Stimulated activated CD8-positive, alpha-beta memory T cell treated with anti-CD3 and anti-CD28 coated beads, Interleukin-12 subunit alpha, Interleukin-12 subunit beta, amount 100 ng/mL, for 24 hours (primary cell): Measurements from ENCODE around the gene GTPBP8.
"Not testable (repeated sequence)": the region's sequence is repeated elsewhere in the genome, so short reads cannot be mapped to it uniquely, and the experiment has no call there.

Experiments
- DNase-seq: peaks from one replicate; pipeline ENCODE4 v3.0.0-alpha.2; 2020; ENCODE audit errors: extremely low read depth

GTPBP8 gene

GRCh38 chr3:113000691-113001090 is 9.9 kb downstream of the GTPBP8 start:
- no peak for DNase-seq

DNA sequence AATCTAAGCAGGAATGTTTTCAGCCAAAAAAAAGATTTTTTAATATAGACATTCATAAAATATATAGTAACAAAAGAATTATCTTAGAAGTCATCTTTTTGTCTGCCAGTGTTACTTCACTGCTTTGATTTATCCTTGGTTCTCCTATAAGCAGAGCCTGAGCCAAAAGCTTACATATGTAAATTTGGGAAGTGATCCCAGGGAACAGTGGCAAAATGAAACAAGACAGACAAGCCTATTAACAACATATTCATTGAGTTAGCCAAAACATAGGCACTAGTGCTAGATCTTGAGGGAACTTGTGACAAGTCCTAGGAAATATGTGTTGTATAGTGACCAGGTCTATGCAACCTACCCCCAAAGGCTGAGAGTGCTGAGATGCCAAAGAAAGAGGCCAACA is 11.3 kb downstream of the GTPBP8 start:
- DNase-seq, result no peak

DNA sequence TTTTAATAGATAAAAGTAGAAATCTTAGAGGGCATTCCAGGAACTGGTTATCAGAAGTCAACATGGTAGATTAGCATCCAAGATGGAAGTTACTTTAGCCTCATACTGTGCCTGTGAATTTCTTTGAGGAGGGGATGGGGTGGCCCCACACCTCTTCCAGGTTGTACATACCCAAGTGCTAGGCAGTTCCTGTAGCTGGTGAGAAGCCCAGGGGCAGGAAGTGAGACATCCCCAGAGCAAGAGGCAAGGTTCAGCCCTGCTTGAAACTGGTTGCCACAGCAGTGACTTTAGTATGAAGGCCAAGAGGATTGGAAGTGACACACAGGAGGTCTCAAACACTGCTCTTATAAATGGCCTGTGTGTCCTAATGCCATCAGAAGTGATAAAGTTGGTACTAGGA is 11.9 kb downstream of the GTPBP8 start:
- no peak for DNase-seq

- no peak for DNase-seq
These were observed 14.8 kb downstream of the GTPBP8 start for GRCh38 chr3:113005611-113006010.

DNA sequence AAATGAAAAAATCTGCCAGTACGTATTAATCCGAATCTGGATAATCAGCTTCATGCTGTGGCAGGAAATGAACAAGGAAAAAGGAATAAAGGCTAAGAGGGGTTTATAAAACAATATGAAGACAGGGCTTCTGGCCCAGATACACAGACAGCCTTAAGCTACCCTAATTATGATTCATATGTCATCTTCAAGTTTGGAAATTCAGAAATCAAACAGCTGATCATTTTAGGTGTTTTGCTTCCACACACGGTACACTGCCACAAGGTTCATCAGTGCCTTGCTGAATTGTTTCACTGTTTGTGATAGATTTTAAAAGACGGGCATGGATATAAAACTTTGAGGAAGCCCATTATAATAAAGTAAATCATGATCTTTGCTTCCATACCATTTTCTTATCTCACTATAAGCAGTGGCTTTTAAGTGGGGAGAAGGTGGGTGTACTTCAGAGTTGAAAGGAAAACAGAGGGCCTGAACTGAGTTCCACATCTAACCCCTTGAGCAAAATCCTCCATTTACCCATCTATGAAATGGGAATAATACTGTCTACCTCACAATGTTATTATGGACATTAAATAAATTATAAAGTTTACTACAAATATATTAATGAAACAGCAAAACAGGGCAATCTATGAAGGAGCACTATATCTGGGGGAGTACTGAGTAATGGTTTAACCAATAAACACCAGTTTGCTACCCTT is 15.7 kb downstream of the GTPBP8 start:
- DNase-seq, result no peak

DNA sequence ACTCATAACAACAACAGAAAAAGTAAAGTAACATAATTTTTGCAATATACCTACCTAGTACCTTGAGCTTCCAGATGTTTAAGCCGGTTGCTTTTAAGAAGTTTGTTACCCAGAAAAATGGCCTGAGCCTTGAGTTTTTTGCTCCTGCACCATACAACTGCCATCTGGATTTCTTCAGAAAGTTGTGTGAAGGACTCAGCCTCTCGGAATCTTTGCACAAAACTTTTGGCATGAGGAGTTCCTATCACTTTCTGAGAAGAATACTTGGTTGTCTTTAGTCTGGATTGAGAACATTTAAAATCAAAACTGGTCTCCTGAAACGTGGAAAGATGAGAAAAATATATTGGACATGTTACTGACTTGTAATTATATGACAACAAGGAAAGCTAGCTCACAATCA is 17.3 kb downstream of the GTPBP8 start:
- DNase-seq, result no peak

GRCh38 chr3:113013593-113013992 is 22.8 kb downstream of the GTPBP8 start:
- no peak for DNase-seq

- no peak for DNase-seq
These were observed 27.9 kb downstream of the GTPBP8 start for GRCh38 chr3:113018536-113019181.

DNA sequence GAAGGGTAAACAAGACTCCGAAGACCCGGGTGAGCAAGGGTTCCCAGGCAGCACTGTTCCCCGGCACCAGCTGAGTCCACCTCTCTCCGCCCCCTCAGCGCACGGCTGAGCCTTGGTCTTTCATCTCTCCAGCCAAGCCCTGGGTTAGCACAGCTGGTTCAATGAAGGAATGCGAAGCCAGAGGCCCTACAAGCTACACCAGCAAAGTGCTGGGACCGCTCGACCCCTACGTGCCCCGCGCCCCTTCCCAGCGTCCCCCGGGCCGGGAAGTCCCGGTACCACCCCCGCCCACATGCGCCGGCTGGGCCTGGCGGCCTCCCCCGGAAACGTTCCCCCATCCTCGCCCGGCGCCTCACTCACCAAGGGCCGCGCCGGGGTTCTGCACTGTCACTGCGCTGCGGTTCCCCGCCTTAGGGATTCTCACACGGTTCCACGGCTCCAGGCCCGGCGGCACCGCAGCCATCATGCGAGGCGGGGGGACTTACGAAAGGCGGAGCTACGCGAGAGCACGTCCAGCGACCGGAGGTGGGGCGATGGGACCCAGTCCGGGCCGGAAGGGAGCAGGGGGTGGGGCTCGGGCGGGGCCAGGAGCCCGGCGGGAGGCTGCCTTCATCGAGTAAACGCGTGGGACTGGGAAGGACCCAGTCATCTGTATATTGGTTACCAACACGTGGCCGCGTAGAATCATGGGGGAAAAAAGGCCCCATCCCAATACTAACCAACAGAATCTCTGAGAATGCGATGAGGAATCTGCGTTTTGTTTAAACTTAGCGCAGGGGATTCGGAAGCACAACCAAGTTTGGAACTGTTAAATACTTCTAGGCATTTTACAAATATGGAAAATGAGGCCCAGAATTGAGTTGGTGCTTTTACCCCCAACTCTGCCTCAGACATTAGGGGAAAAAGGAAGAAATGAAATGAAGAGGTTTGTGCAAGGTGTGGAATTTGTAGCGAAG is 28.7 kb downstream of the GTPBP8 start:
- peak; percentile 76 for DNase-seq

GRCh38 chr3:113021471-113021870 is 30.7 kb downstream of the GTPBP8 start:
- DNase-seq, result no peak

DNA sequence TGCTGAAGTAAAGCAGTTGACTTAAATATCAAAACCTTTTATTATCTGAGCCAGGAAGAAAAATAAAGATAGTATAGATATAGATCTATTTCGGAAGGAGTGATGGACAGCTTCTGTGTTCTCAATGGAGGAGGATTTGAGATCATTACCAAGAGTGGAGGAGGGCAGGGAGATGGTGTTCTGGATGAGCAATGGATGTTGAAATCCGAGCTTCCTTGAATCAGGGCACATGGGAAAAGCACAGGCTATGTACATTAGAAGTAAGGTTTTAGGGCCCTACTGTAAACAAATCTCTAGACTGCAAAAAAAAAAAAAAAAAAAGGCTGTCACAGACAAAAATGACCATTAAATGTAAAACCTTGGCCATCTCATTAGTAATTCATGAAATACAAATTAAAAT is 43.2 kb downstream of the GTPBP8 start:
- no peak for DNase-seq

GRCh38 chr3:113035387-113035982 is 44.7 kb downstream of the GTPBP8 start:
- no peak for DNase-seq

- no peak for DNase-seq
These were observed 47.5 kb downstream of the GTPBP8 start for GRCh38 chr3:113038328-113038727.

DNA sequence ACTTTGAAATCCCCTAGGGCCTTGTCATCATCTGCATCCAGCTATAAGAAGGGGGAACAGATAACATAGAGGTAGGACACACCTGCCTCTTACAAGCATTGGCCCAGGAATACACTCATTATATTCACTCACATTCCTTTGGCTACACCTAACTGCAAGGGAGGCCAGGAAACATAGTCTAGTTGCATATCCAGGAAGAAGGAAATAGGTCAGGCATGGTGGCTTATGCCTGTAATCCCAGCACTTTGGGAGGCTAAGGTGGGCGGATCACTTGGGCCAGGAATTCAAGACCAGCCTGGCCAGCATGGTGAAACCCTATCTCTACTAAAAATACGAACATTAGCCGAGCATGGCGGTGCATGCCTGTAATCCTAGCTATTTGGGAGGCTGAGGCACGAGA is 48.8 kb downstream of the GTPBP8 start:
- DNase-seq, result no peak

DNA sequence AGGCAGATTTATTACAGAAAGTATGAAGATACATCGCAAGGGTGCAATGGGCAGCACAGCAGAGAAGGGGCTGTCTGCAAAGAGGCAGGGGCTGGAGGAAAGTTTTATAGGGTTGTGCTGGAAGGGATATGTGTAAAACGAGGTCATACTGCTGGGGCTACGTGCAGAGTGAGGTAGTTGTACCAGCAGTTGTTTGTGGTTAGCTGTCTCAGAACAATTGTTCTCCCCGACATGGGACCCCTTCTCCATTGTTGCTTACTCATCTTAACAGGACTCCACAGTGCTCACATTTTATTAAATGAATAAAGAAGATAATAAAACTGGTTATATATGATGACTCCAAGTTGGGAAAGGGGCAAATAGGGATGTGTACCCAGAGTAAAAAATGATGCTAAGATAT is 49.4 kb downstream of the GTPBP8 start:
- no peak for DNase-seq

DNA sequence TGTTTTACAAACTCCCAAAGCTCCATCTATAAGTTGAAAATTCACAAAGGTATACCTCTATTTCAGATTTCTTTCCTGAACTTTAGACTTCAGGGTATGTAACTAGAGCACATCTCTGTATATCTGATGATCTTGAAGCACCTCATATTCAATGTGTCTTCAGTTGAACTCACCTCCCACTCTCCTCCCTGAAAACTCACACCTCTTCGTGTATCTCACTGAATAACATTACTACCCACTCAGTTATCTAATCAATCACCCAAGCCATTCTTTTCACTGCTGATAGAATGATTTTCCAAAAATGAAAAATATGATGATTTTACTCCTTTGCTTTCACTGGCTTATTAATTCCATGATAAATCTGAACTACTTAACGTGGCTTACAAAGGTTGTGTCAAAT is 52.9 kb downstream of the GTPBP8 start:
- DNase-seq, result no peak

- DNase-seq, result not testable (repeated sequence)
These were observed 55.6 kb downstream of the GTPBP8 start for GRCh38 chr3:113046186-113046965.

- peak; percentile 49 for DNase-seq
These were observed 60.5 kb downstream of the GTPBP8 start for GRCh38 chr3:113051302-113051711.
